Measurements from ENCODE around the gene LRRFIP1.

DNA sequence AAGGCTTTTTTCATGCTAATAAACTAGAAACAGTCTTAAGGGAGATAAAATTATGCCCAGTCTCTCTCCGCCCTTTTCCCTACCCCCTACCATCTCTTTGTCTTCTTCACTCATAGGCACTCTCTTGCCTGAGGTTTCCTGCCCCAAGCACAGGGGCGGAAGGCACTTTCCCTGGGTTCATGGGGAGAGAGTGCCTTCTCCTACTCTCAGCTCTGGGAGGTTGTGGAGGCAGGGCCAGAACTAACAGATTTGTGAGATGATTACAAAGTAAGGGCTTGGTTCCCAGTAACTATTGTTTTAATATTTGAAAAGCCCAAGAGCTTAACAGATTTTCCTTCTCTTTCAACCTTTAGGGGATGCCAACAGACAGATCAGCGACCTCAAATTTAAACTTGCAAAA is 145.1 kb downstream of the LRRFIP1 start:
- TF ChIP-seq CTCF (IDR thresholded peaks at IDR 0.05) (no peak), EZH2 (IDR thresholded peaks at IDR 0.05) (no peak)

Measured in neural progenitor cell (in vitro differentiated cells).